OCI-LY7 (cell line): Measurements from ENCODE around the gene GRB7.

Experiments used
- CTCF ChIP-seq: fragments of 200-600 bp; sonication (generic); conservative IDR thresholded peaks from 2 replicates; pipeline ENCODE4 v1.5.1; 2014; ENCODE audit warnings: mild to moderate bottlenecking, antibody characterized with exemption, low read length, moderate library complexity, mixed read lengths
- EZH2phosphoT487 ChIP-seq: fragments of 200-600 bp; sonication (generic); IDR thresholded peaks from 2 replicates; pipeline ENCODE4 v1.6.1; 2018; ENCODE audit warnings: low read depth, borderline replicate concordance, mild to moderate bottlenecking, mixed run types, antibody characterized with exemption, low read length, moderate library complexity, mixed read lengths

DNA sequence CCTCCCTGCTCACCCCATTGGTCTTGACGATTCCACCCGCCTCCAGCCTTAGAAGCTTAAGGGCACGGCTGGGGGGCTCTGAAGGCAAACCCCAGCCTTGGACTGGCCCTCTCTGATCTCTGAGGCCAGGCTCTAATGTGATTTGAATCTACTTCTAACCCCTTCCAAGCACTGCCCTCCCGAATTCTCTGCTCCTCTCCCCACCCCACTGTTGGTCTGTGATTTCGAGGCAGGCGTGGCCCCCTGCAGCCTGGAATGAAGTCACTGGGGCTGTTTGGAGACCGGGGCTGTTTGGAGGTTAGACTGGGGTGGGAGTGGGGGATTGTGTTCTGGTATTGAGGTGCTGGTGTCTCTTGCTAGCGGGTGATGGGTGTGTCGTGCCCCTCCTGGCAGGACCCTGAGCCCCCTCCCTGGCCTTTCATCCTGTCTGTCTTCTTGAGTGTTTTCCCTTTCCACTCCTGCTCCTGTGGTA is 2.2 kb downstream of the GRB7 start:
- no peak for TF ChIP-seq CTCF
- TF ChIP-seq EZH2phosphoT487, result no peak
